GM08714 (cell line): ENCODE measurements around the gene HDAC9.
"Not testable (repeated sequence)": the region's sequence is repeated elsewhere in the genome, so short reads cannot be mapped to it uniquely, and the experiment has no call there.

Experiments used
- H3K4me3 ChIP-seq: fragments of 200-500 bp; sonication (Bioruptor generic); 2 replicates; pipeline ENCODE4 v1.5.1; 2014; ENCODE audit warnings: mild to moderate bottlenecking, low read length, inconsistent platforms
- ZNF274 ChIP-seq: IDR thresholded peaks from 2 replicates; pipeline ENCODE4 v1.6.1; 2012; ENCODE audit warnings: mild to moderate bottlenecking, low read depth, low read length

HDAC9 gene

DNA sequence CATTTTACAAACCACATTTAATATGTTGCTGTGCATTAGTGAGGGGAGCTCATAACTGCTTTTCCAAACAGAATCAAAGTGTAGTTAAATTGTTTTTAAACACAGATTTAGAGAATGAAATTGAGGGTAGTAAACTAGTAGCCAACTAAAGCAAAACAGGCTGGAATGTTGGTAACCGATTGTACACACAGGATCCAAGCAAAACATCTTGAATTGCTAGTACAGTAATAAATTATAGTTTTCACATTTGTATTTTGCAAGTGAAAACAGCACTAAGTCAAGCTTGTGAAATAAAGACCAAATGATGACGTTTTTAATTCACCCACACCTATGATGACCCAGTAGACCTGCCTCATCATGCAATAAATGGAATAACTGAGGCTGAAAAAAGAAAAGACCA is 198.3 kb downstream of the HDAC9 start:
- no peak overlapping the region for H3K4me3 ChIP-seq
- no peak for TF ChIP-seq ZNF274

DNA sequence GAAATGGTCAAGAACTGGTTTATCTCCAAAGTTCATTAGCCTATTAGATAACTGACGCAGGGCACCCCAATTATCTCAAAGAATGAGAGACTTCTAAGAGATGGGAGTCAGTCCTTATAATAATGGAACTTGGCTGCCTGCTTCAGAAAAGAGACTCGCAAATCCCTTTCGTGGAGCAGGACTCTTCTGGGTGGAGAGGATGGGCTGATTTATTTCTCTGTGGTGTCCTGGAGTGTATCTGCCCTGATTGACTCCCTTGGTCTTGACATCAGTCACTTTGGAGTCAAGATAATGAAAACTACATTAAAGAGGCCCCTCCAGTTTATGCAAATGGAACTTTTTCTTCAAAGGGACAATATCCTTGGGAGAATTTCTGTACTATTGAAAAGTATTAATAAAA is 198.9 kb downstream of the HDAC9 start:
- TF ChIP-seq ZNF274, result no peak
- H3K4me3 ChIP-seq, result no peak overlapping the region

DNA sequence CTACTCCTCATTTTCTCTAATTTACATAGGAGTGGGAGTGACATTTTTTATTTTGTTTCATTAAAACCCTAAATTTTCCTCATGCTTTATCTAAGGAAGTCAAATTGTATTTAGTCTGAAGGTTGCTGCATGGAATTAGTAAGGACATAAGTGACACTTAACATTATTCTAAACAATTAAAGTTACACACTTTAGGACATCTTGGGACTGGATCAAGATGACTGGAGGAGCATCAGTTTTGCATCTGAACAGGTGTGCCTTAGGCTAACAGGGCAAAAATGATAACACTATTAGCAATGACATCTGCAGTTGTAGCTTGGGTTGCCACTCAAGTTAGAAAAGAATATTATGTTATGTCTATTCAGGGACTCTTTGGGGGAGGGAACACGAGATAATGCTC is 199.4 kb downstream of the HDAC9 start:
- H3K4me3 ChIP-seq, result no peak overlapping the region
- TF ChIP-seq ZNF274, result no peak

DNA sequence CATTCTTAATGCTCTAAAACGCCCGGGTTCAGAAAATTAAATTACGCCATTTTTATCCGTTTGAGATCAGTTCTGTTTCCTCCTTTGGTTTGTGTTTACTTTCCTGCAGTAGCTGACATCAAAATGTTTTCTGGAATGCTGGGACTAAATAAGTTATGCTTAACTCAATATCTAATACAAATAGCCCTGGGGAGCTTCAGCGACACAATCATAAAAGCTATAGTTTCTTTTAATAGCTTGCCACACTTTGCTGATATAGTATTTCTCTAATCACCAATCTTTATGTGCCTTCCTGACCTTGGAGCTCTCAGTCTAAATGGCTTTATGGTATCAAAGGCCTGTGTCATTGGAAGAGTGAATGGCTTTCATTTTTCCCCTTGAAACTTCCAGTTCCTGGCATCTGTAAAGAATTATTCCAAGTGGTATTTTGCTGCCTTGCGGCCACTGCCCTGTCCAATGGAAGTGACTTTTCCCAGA is 202.7 kb downstream of the HDAC9 start:
- TF ChIP-seq ZNF274, result no peak
- H3K4me3 ChIP-seq, result no peak overlapping the region

DNA sequence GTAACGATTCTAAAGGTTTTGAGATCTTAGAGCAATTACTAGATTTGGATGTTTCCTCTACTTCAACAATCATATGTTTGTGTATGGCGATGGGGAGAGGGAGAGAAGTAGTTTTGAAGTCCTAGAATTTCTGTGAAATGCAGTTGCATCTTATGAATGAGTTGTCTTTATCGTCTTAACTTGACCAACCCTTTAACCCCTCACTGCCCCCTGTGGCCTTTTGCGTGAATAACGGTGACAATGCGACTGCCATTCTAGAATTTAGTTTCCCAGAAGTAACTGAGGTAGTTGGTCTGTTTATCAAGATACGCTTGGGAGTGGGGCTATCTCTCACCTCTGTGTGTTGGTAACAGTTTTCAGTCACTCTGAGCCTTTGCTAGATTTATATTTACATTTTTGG is 204.6 kb downstream of the HDAC9 start:
- H3K4me3 ChIP-seq, result no peak overlapping the region
- no peak for TF ChIP-seq ZNF274

DNA sequence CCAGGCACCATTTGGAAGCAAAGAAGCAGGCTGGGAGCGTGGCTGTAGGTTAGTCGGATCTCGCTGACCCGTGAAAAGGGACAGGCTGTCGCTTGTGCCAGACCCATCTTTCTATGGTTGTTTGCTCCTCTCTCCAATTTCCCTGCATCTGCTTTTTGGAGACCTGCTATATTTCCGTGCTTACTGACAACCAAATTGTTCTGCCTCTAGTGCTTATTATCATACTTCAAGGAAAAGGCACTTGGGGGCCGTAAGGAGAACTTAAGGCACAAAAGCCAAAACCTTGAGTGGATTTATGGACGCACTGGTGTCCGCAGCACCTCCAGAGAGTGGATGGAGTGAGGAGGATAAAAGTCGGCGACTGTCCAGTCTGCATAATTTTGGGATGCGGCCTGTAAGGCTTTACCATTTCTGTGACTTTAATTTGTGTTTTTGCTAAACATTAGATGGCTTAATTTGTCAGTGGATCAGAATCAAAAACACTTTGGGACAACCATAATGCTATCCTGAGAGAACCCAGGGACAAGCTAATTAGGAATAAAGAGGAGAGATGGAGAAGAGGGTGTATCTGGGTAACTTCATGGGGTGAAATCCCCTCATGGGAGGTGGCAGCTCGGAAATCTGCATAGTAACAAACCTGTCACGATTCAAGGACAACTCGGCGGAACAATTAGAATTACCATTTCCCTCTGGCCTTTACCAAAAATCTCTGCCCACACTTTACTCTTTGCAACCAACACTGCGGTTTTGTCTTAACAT is 206.7 kb downstream of the HDAC9 start:
- TF ChIP-seq ZNF274, result no peak
- no peak overlapping the region for H3K4me3 ChIP-seq

DNA sequence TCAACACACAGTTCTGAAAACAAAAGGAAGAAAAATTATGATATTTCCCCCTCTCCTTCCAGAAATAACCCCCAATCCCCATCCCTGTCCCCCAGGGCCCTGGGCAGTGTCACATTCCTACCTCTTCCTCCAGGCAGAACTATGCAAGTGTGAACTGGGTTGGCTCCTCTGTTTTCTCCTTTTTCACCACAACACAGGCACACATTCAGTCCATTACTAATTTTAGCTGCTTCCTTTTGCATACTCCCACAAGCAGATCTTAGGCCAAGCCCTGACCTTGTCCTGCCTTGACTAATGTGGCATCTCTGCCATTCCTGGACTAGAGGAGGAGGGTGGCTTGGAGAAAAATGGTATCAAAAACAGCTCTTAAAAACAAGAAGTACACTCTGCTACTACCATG is 208.1 kb downstream of the HDAC9 start:
- TF ChIP-seq ZNF274, result no peak

DNA sequence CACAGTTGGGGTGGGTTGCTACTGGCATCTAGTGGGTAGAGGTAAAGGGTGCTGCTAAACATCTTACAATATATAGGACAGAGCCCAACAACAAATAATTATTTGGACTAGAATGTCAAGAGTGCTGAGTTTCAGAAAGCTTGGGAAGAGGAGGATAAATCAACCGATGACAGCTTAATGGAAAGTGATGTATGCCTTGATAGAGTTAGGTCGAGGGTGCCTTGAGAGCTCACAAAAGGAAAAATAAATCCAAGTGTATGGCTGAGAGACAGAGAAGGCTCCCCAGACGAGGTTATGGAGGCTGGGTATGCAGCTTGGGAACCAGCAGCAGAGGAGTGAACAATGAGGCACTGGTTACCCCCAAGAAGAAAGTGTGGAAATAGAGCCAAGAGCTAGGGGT is 211.1 kb downstream of the HDAC9 start:
- no peak overlapping the region for H3K4me3 ChIP-seq
- TF ChIP-seq ZNF274, result no peak

More for the DNA sequence above, 208.1 kb downstream of the HDAC9 start:
- H3K4me3 ChIP-seq, result no peak overlapping the region

DNA sequence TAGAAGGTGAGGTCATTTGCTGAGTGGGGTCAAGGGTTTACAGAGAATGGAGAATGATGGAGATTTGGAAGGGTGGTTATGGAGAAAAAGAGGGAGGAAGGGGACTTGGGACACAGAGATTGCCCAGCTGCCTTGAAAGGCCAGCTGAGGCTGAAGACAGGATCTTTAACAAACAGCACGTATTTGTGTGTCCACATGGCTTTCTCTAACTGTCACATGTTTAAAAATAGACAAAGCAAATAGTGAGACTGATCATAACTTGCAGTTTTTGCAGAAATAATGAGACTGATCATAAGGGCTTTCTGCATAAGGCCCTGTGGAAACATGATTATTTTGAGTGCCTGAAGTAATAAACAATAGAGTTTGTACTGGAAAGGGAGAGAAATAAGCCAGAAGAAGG is 212.7 kb downstream of the HDAC9 start:
- no peak for TF ChIP-seq ZNF274
- H3K4me3 ChIP-seq, result no peak overlapping the region

DNA sequence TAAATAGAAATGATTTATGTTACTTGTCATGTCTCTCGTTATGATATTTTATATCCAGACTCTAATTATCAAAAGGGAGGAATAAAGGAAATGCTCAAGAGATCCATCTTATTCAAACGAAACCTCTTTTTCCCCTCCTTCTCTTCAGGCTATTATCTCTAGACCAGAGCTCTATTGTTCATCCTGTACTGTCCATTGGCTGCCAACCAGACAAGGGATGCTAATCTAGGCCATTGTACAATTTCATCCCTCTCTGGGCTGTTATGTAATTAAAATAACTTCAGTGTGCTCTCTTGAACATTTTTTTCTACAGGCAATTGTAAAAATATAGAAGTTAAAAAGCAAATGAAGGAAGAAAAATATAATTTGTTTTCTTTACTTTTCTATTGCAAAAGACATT is 220.4 kb downstream of the HDAC9 start:
- no peak for TF ChIP-seq ZNF274

DNA sequence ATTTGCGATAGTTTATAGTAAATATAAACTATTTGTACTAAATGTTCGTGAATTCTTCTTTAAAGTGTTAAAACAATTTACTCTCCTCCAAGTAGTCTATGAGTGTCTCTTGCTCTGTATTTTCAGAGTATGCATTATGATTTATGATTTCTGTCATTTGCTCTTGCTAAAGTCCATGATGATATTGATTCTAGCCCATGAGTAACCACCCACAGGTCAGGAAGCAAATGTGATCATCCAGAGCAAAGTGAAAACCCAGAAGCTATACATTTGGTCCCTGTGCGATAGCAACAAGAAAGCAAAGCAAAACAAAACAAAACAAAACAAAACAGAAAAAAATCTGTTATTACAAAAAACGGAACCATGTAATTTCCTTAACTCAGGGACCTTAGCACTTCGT is 225.9 kb downstream of the HDAC9 start:
- TF ChIP-seq ZNF274, result no peak
- no peak overlapping the region for H3K4me3 ChIP-seq

More for the DNA sequence above, 220.4 kb downstream of the HDAC9 start:
- H3K4me3 ChIP-seq, result no peak overlapping the region

DNA sequence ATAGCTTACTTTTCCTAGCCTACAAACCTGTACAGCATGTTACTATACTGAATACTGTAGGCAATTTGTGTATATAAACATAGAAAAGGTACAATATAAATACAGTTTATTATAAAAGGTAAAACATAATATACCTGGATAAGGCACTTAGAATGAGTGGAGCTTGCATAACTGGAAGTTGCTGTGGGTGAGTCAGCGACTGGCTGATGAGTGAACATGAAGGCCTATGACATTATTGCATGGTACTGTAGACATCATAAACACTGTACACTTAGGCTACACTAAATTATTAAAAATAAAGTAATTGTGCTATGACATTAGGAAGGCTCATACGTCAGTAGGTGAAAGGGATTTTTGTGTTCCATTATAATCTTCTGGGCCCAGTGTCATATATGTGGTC is 228.8 kb downstream of the HDAC9 start:
- no peak for TF ChIP-seq ZNF274

DNA sequence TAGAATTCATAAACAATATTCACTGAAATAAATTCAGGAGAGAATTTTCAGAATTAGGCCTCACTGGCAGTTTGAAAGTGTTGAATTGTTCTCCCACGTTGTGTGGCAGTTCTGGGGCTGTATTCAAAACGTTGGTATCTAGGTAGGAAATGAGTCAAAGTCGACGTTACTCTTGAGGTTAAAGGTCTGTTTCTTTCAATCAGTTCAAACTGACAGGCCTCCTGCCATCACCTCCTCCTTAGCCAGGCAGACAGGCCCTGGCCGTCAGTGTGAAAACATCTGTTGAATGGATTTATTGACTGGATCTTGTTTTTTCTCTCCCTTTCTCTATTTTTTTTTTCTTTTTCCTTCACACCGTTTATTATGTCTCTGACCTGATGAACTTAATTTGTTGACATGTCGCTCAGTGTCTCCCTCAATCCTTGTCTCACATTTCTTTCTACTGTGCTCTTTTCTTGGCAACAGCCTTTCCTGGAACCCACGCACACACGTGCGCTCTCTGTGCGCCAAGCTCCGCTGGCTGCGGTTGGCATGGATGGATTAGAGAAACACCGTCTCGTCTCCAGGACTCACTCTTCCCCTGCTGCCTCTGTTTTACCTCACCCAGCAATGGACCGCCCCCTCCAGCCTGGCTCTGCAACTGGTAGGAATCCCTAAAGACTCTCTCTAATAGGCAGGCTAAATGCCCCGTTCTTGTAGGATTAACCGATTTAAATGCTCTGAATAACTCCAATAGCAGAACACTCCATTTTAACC is 231.7 kb downstream of the HDAC9 start:
- H3K4me3 ChIP-seq, result no peak overlapping the region
- TF ChIP-seq ZNF274, result no peak

More for the DNA sequence above, 228.8 kb downstream of the HDAC9 start:
- H3K4me3 ChIP-seq, result no peak overlapping the region

DNA sequence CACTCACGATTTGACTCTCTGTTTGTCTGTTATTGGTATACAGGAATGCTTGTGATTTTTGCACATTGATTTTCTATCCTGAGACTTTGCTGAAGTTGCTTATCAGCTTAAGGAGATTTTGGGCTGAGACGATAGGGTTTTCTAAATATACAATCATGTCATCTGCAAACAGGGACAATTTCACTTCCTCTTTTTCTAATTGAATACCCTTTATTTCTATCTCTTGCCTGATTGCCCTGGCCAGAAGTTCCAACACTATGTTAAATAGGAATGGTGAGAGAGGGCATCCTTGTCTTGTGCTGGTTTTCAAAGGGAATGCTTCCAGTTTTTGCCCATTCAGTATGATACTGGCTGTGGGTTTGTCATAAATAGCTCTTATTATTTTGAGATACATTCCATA is 240.5 kb downstream of the HDAC9 start:
- H3K4me3 ChIP-seq, result not testable (repeated sequence)

DNA sequence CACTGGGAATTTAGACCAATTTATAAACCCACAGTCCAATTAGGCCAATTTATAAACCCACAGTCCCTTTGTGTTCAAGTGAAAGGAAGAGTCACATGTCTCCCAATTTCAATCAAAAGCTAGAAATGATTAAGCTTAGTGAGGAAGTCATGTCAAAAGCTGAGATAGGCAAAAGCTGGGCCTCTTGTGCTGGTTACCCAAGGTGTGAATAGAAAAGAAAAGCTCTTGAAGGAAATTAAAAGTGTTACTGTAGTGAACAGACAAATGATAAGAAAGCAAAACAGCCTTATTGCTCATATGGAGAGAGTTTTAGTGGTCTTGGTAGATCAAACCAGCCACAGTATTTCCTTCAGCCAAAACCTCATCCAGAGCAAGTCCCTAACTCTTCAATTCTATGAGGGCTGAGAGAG is 245.0 kb downstream of the HDAC9 start:
- no peak for TF ChIP-seq ZNF274

More for the DNA sequence above, 245.0 kb downstream of the HDAC9 start:
- no peak overlapping the region for H3K4me3 ChIP-seq
